Measurements from ENCODE around the gene PKP3.

PKP3 gene

DNA sequence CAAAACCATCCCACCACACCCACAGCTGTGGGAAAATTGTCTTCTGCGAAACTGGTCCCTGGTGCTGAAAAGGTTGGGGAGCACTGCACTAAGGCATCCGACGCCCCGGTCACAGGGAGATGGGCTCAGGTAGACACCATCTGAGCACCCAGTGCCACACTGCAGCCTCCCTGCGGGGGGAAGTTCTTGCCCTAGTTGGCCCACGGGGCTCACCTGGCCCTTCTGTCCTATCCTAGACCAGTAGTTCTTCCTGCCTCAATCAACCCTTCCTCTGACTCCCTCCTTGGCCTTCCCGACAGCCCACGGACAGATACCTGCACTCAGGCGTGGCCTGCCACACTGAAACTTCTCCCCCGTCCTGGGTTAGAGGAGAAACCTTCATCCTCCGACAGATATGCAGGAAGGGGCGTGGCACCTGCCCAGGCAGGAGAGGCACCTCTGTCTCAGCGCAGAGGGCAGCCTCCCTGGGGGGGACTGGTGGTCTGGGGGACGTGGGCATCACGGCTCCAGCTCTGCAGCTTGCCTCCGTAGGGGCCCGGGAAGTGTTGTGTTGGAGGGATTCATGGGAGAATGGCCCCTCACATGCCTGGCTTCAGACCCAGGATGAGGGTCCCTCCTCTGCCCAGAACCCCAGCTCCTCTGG lies 43.3 kb downstream of the PKP3 start:
- H3K27ac ChIP-seq, result no peak overlapping the region
- TF ChIP-seq, protein P1, sequence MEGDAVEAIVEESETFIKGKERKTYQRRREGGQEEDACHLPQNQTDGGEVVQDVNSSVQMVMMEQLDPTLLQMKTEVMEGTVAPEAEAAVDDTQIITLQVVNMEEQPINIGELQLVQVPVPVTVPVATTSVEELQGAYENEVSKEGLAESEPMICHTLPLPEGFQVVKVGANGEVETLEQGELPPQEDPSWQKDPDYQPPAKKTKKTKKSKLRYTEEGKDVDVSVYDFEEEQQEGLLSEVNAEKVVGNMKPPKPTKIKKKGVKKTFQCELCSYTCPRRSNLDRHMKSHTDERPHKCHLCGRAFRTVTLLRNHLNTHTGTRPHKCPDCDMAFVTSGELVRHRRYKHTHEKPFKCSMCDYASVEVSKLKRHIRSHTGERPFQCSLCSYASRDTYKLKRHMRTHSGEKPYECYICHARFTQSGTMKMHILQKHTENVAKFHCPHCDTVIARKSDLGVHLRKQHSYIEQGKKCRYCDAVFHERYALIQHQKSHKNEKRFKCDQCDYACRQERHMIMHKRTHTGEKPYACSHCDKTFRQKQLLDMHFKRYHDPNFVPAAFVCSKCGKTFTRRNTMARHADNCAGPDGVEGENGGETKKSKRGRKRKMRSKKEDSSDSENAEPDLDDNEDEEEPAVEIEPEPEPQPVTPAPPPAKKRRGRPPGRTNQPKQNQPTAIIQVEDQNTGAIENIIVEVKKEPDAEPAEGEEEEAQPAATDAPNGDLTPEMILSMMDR (conservative IDR thresholded peaks at IDR 0.05), result no peak

DNA sequence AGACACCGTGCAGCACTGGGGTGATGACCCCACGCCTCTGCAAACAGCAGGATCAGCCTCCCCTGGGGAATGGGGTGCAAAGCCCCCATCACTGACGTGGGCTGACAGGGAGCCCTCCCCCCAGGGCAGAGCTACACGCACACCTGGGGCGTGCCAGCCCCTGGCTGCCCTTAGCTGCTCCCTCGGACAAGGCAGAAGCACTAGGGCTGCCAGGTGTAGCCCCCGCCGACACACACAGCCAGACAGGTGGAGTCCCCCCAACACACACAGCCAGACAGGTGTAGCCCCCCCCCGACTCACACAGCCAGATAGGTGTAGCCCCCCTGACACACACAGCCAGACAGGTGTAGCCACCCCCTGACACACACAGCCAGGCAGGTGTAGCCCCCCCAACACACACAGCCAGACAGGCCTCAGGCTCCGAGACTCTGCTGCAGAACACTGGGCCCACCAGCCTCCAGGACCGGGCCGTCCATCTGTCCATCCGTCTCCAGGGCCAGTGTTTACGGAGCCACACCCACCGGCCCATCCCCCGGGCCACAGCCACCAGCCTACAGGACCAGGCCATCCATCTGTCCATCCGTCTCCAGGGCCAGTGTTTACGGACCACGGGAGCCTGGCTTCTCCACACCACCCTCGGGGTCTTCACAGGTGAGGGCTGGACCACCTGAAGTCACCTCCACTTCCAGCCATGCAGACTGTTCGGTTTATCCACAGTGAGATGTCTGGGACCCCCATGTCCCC lies 44.3 kb downstream of the PKP3 start:
- H3K27ac ChIP-seq, result no peak overlapping the region

DNA sequence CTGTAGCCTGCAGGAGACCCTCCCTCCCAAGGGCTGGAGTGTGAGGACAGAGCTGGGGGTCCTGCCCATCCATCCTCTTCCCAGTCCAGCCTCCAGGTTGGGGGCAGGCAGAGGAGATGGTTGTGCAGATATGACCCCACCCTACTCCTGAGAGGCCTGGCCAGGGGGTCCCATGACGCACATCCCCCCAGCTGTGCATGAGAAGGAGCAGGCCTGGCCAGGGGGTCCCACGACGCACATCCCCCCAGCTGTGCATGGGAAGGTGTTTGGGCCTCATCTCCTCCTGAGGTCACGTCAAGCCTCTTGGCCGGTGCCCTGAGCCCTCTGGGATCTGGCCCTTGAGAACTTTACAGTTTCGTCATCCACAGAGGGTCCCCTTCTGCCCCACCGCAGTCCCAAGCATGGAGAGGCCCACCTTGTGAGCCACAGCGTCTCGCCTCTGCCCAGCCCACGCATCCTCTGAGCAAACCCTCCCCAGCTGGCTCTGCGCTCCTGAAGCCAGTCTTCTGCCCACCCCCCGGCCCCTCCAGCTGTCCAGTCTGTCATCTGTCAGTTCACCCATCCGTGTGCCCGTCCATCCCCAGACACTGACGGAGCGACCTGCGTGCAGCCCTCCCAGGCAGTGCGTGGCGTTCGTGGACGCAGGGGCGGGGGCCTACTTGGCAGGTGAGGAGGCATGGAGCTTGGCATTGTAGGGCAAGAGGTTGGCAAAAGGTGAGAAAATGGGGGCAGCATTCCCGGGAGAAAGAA lies 45.5 kb downstream of the PKP3 start:
- TF ChIP-seq, protein P1 (conservative IDR thresholded peaks at IDR 0.05), result no peak
- H3K27ac ChIP-seq, result no peak overlapping the region

More for the DNA sequence above, 44.3 kb downstream of the PKP3 start:
- TF ChIP-seq, protein P1 (conservative IDR thresholded peaks at IDR 0.05), result no peak

GRCh38 chr11:440065-441042 lies 46.3 kb downstream of the PKP3 start:
- no peak overlapping the region for H3K27ac ChIP-seq
- TF ChIP-seq, protein P1 (conservative IDR thresholded peaks at IDR 0.05), result no peak

GRCh38 chr11:441043-441417 lies 47.0 kb downstream of the PKP3 start:
- H3K27ac ChIP-seq, result no peak overlapping the region
- TF ChIP-seq, protein P1 (conservative IDR thresholded peaks at IDR 0.05), result no peak

GRCh38 chr11:441418-442274 lies 47.6 kb downstream of the PKP3 start, which contains the start of gene ANO9:
Gene ANO9 (minus strand): TSS chr11:442011. CDS start chr11:441926, 85 bp downstream.
- TF ChIP-seq, protein P1 (conservative IDR thresholded peaks at IDR 0.05), result no peak
- H3K27ac ChIP-seq, result peak within 1 kb of the TSS; percentile 48; the same call in 1 of the 2 replicates

Data from VCaP (cell line).